GM21367 (cell line): Measurements from ENCODE around the gene SFXN5.
"Not testable (repeated sequence)": the region's sequence is repeated elsewhere in the genome, so short reads cannot be mapped to it uniquely, and the experiment has no call there.

Experiments
- ATAC-seq: cut with Tn5 transposase; IDR thresholded peaks from one replicate; pipeline ENCODE4 v1.9.1; 2021; ENCODE audit not compliant: unreplicated experiment

The SFXN5 gene

DNA sequence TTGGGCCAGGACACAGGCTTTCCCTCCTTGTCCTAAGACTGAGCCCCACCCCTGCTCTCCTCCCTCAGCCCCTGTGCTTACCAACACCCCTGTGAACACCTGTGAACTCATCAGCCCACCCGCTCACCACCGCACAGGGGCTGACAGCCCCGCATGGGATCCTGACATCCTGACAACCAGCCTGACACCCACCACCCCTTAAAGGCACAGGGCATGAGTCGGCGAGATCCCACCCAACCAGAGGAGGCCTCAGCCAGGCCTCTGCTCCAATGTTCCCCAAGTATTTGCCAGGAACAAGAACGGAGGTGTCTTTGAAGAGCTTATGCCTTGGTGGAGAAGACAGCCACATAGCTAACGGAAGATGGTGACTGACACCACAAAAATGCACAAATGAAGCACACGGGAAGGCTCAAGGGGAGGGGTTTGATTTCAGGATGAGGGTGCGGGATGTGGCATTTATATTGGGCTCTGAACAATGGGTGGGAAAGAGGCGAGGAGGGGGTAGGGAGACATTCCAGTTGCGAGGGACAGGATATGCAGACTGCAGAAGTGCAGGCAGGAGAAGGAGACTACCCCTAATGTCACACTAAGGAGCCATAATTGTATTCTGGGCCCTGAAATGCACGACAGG lies 30.2 kb upstream of the SFXN5 start:
- no peak for ATAC-seq

DNA sequence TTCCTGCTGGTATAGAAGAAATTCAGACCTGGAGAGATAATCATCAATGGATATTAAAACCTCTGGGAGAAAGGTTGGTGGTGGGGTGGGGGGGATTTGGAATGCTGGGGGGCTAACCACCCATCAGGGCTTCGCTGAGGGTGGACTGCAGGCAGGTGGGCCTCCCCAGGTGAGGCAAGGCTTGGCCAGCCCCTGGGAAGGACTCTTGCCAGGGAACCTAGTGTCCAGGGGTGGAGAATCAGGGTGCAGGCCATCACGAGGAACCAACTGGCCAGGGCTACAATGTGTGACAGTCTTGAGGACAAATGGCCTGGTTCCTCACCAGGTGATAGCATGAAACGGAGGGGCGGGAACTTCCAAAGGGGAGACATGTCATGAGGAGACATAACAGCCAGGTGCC lies 29.4 kb upstream of the SFXN5 start:
- no peak for ATAC-seq

DNA sequence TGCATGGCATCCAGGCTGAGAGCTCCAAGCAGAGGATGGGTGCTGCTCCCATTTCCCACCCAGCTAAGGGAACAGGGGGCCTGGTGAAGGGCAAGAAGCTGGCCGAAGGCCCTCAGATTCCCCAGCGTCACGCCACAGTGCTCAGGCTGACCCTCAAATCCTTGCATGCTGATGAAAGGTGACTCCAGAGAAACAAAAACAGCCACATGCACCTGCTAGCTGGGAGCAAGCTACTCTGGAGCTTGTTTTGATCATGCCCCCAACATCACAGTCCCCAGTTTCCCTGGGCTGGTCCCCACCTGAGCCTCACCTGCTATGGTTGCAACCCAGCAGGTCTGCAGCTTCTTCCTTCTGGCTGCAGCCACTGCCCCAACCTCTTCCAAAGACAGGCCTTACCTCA lies 28.0 kb upstream of the SFXN5 start:
- ATAC-seq = no peak

- no peak for ATAC-seq
Measured at GRCh38 chr2:73095910-73096309, 24.4 kb upstream of the SFXN5 start.

GRCh38 chr2:73093601-73094218 lies 22.2 kb upstream of the SFXN5 start:
- not testable (repeated sequence) for ATAC-seq

GRCh38 chr2:73092146-73092783 lies 20.8 kb upstream of the SFXN5 start:
- no peak for ATAC-seq

- no peak for ATAC-seq
Measured at GRCh38 chr2:73091696-73092095, 20.2 kb upstream of the SFXN5 start.

GRCh38 chr2:73091164-73091563 lies 19.7 kb upstream of the SFXN5 start:
- no peak for ATAC-seq

DNA sequence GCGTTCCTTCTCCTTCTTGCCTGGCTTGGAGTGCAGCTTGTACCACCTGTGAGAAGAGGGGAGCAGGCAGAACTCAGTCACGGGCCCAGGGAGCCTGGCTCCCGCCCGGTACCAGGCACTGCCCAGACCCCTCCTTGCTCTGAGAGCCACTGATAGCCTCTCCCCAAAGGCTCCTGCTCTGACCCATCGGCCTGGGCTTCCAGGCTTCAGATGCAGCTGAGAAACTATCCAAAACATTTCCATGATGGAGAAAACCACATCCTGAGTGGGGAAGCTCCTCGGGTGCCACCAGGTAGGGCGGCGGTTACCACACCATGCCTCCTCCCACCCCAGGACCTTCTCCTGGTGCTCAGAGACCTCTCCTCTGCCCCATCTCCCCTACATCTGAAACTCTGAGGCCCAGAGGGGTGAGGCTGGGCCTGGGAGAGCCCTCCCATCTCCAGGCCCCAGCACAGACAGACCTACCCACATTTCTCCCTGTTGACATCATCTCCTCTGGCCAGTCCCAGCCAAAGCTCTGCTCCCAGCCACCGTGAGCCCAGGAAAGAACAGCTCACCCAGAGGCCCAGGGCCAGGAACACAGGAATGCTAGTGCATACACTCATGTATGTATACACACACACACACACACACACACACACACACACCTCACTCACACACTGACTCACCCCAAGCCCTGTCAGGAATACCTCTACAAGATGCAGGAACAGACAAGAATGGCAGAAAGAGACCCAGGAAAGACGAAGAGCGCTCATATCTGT lies 17.9 kb upstream of the SFXN5 start:
- no peak for ATAC-seq

DNA sequence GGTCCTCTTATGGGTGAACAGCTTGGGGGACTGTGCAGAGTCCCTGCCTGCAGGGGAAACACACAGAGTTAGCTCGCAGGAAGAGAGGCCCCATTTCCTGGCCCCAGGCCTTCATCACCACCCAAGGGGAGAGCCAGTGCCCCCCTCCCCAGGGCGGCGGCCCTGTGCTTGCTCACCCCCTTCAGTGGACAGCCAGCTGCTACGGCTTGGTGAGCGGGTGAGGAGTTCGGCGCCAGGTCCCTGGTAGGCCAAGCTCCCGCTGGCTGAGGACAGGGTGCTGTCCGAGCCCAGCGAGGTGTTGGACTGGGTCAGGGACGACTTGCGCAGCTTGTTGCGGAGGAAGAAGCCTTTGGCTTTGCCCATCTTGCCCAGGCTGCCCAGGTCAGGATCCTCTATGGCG lies 17.2 kb upstream of the SFXN5 start:
- ATAC-seq = no peak

DNA sequence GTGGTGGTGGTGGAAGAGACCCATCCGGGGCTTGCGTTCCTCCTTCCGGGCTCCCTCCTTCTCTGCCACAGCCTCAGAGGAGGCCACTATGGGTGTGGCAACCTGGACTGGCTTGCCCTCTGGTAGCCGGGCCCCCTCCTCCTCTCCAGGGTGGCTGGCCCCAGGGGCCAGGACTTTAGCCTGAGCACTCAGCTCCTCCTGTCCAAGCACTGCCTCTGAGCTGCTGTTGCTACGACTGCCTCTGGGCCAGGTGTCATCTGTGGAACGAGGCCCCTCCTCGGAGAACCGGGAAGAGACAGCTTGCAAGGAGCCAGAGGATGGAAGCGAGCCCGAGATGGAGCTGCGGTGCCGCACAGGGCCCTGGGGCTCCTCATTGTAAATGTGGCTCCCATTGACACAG lies 16.7 kb upstream of the SFXN5 start:
- no peak for ATAC-seq

- no peak for ATAC-seq
Measured at GRCh38 chr2:73087311-73087710, 15.8 kb upstream of the SFXN5 start.

DNA sequence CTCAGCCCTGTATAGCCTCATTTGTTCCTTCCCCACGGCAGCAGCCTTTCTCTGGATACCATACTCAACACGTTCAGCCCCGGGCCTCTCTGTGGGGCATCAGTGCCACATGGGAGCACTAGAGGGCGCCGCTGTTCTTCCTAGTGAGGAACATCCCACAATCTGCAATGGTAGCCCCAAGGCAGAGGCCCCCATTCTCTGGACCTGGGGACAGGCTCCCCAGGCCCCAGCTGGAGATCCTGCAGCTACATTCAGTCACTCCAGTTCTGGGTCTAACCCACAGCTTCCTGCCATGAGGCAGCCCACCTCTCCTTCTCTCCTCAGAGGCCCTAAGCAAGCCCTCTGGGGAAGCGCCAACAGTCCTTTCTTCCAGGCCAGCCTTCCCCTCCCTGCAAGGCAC lies 14.2 kb upstream of the SFXN5 start:
- ATAC-seq = peak; percentile 89

- ATAC-seq = no peak
Measured at GRCh38 chr2:73084971-73085370, 13.5 kb upstream of the SFXN5 start.

DNA sequence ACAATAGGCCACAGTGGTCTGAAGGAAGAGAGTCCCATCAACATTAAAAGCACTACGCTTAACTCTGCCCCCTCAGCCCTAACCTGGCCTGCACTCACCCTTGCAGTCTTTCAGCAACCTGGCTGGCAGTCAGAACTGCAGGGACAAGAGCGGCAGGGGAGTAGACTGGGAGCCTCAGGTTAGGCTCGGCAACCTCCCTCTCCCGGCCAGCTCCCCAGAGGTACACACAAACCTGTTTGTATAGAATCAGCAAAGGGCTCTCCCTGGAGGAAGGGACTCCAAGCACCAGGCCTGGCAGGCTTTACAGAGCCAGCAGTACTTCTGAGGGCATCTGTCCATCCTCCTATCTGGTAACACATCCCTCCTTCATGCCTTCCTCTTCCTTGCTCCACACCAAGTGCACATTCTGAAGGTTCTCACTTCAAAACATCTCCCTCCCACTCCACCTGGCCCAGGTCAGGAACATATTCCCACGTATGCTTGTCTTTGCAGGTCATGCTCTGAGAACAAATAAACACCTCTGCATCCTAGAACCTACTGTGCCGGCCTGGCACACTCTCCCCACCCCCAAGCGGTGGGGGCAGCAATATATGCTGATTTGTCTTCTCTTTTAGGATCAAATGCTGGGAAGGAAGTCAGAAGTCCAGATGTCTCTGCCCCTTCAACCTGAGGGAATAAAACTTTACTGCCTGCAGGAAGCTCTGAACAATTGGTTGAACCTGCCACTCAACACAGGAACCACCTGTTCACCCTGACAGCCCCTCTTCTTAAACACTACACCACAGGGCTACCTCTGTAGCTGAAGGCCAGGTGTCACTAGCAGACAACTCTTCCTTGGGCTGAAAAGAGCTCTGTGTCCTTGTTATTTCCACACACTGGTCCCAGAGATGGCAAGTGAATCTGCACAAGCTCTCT lies 12.6 kb upstream of the SFXN5 start:
- ATAC-seq = no peak

DNA sequence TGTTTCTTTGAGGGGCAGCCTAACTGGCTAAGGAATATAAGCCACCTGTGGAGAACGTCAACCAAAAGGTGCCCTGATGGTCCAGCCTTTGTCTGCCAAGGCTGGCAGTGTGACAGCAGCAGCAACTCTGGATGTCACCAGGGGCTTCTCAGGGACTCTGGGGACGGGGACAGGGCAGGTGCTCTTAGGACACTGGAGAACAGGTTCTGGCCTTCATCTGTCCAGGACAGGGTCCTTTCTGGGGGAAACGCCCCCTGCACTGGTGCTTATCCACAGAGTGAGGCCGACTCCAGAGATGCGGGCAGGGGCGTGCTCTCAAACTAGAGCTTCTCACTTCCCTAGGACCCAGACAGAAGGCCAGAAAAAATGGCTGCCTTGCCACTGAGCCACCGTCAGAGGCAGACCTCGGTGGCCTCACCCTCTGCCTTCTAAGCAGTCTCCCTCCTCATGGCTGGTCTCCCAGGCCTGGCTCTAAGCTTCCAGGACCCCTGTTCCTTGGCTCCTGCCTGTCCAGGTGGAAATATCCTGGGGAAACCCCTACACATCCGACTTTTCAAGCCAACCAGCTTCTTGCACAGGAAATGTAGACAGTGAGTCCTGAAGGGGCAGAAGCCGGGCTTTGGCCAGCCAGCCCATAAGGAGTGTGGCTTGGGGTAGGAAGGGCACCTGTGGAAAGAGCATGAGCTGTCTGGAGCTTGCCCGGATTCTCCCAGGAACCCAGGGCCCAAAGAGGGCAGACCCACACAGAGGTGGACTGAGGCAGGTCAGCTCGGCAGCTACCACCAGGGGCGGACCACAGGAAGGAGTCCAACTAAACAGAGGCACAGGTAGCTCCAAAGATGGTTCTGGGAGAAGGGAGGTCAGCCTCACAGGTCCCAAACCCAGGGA lies 11.3 kb upstream of the SFXN5 start:
- no peak for ATAC-seq

- no peak for ATAC-seq
Measured at GRCh38 chr2:73081181-73081671, 9.7 kb upstream of the SFXN5 start.

DNA sequence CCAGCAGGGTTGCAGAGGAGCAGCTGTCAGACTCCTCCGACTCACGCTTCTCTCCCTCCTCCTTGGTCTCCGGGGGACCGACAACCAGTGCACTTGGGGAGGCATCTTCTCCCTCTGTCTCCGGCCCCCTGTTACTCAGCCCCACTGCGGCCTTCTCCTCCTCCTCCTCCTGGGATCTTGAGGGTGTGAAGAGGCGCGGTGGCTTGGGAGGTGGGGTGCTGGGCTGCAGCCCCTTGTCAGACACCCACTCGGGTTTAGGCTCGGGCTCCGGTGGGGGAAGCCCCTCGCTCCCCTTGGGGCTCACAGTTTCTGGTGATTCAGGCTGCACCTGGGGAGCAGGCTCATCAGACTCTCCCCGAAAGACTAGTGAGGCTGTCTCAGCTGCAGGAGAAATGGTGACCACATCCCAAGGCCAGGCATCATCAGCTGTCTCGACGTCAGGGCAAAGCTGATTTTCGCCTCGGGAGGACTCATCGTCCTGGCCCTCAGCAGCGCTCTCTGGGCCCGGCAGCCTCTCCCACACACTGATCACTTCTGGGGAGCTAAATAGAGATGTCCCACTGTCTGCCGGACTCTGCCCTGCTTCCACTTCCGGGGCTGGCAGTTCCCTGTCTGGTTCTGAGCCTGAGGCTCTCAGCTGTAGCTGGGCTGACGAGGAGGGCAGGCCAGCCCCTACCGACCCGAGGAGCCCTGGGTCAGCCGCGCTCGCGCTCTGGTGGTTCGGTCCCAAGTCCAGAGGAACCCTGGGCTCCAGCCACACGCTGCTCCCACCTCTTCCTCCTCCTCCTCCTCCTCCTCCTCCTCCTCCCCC lies 9.0 kb upstream of the SFXN5 start:
- no peak for ATAC-seq

DNA sequence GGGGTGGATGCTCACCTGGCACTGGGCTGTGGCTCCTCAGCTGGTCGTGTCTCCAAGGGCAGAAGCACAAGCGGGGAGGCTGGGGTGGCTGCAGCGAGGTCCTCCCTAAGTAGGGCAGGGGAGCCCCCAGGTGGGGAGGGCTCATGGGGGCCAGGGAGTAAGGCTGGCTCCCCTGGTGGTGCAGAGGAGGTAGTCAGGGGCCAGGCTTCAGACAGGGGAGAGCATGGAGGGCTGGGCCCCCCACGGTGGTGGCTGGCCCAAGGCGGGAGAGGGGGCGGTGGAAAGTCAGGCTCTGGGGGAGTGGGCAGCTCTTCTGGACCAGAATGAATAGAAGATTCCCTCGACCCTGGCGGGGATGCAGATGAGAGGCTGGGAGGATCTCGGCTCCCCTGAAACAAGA lies 8.1 kb upstream of the SFXN5 start:
- no peak for ATAC-seq
